BLaER1 treated with 17β-estradiol and CSF1 and Interleukin-3, amounts not matched to agents 10 nM and 100 nM (cell line): ENCODE measurements around the gene ZSCAN10.

Source experiments
- H3K27ac ChIP-seq, 11 experiments: shearing (Covaris generic); formaldehyde crosslinking; 2 replicates each; pipeline ENCODE4 v1.8.1; 2022
- H3K27me3 ChIP-seq, 11 experiments: shearing (Covaris generic); formaldehyde crosslinking; 2 replicates each; pipeline ENCODE4 v1.8.1; 2022
- H3K36me3 ChIP-seq, 11 experiments: shearing (Covaris generic); formaldehyde crosslinking; 2 replicates each; pipeline ENCODE4 v1.8.1; 2022
- H3K4me1 ChIP-seq, 10 experiments: shearing (Covaris generic); formaldehyde crosslinking; 2 replicates each; pipeline ENCODE4 v1.8.1; 2022
- H3K4me2 ChIP-seq, 11 experiments: shearing (Covaris generic); formaldehyde crosslinking; 2 replicates each; pipeline ENCODE4 v1.8.1; 2022
- H3K4me3 ChIP-seq, 10 experiments: shearing (Covaris generic); formaldehyde crosslinking; 2 replicates each; pipeline ENCODE4 v1.8.1; 2022
- H3K9ac ChIP-seq, 11 experiments: shearing (Covaris generic); formaldehyde crosslinking; 2 replicates each; pipeline ENCODE4 v1.8.1; 2022
- H3K9me3 ChIP-seq, 11 experiments: shearing (Covaris generic); formaldehyde crosslinking; replicated peaks in 1 of 11; 2 replicates each; pipeline ENCODE4 v1.8.1; 2022
- H4K20me1 ChIP-seq, 11 experiments: shearing (Covaris generic); formaldehyde crosslinking; 2 replicates each; pipeline ENCODE4 v1.8.1; 2022
- Cebpa-rat ChIP-seq, 11 experiments: shearing (Covaris generic); IDR thresholded peaks; 2 replicates each; pipeline ENCODE4 v1.8.1; 2022

Gene ZSCAN10

DNA sequence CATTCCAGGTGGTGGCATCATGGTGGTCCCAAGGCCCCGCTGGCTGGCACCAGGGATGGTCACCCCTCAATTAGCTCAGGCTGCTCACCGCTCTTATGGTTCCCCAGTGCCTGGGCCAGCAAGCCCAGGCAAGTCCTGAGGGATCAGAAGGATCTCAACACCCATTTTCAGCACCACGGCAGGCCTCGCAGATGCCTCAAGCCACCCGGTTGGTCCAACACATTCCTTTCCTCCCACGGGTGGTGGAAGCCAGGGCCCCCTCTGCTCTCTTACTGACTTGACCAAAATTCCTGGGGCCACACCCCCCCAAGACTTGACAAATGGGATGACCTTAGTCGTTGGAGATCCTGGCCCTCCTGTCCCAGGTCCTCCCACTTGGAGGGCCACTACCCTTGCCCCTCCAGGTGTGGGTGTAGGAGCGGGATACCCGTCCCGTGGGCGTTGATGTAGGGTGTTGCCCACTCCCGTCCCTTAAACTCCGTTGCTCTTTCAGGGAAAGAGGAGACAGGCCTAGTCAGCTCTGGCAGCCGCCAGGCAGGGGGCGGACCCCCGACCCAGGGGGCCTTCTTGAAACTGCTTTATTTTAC is 19.2 kb upstream of the ZSCAN10 start:
- Histone ChIP-seq H3K27ac (no peak overlapping the region), H3K9ac (no peak overlapping the region), H4K20me1 (peaks cover 0 to 5% (median 0%) of the 10 kb centered on the region in 11 experiments; a peak in 2 of 22 replicates), H3K4me1 (peaks cover 5 to 17% (median 12%) of the 10 kb centered on the region in 10 experiments), H3K4me2 (no peak overlapping the region), H3K4me3 (no peak overlapping the region), H3K9me3 (no peaks in the 10 kb centered on the region), H3K36me3 (no peaks in the 10 kb centered on the region), H3K27me3 (peaks cover 18 to 31% (median 25%) of the 10 kb centered on the region in 11 experiments)
- TF ChIP-seq Cebpa-rat (IDR thresholded peaks at IDR 0.05), result no peak

DNA sequence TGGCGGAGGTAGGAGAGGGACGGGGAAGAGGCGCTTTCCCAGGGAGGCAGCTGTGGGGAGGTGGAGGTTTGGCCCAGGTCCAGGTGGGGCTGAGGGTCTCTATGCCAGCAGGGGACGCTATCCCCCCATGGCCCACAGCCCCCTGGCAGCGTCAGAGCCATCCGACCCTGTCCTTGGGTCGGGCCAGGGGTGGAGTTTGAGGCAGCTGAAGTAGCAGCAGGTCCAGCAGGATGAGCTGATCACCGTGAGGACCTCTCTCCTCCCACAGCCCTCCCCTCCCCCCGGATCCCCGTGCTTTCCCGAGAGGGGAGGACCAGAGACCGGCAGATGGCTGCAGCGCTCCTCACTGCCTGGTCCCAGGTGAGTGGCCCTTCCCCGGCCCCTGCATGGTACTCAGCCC is 16.5 kb upstream of the ZSCAN10 start:
- Histone ChIP-seq H3K4me3 (no peak overlapping the region), H3K4me1 (no peaks in the 10 kb centered on the region), H3K9me3 (no peaks in the 10 kb centered on the region), H3K4me2 (no peak overlapping the region), H3K9ac (no peak overlapping the region), H4K20me1 (peaks cover 0 to 5% (median 0%) of the 10 kb centered on the region in 11 experiments; a peak in 2 of 22 replicates), H3K36me3 (no peaks in the 10 kb centered on the region), H3K27me3 (peaks cover 41 to 58% (median 51%) of the 10 kb centered on the region in 11 experiments), H3K27ac (no peak overlapping the region)
- TF ChIP-seq Cebpa-rat (IDR thresholded peaks at IDR 0.05), result no peak

DNA sequence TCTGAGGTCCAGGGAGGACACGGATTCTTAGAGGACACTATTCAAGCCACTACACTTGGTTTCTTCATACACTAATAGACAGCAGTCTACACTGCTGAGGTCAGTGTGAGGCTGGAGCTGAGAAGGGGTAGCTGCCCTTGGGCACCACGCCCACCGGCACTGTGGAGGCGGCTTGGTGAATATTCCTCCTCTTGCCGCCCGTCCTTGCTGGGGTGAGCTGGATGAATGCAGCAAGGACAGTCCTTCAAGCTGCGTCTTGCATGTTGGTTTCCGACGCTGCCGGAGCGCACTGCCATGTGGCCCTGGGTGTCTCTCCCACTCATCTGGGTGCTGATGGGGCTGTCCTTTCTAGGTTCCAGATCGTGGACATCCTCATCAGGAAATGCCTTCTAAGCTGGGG is 15.9 kb upstream of the ZSCAN10 start:
- Histone ChIP-seq H3K4me2 (no peak overlapping the region), H3K9ac (no peak overlapping the region), H3K27me3 (peaks cover 41 to 61% (median 55%) of the 10 kb centered on the region in 11 experiments), H4K20me1 (peaks cover 0 to 5% (median 0%) of the 10 kb centered on the region in 11 experiments; a peak in 2 of 22 replicates), H3K4me3 (no peak overlapping the region), H3K27ac (no peak overlapping the region), H3K36me3 (no peaks in the 10 kb centered on the region), H3K4me1 (no peaks in the 10 kb centered on the region), H3K9me3 (no peaks in the 10 kb centered on the region)
- no peak for TF ChIP-seq Cebpa-rat (IDR thresholded peaks at IDR 0.05)

DNA sequence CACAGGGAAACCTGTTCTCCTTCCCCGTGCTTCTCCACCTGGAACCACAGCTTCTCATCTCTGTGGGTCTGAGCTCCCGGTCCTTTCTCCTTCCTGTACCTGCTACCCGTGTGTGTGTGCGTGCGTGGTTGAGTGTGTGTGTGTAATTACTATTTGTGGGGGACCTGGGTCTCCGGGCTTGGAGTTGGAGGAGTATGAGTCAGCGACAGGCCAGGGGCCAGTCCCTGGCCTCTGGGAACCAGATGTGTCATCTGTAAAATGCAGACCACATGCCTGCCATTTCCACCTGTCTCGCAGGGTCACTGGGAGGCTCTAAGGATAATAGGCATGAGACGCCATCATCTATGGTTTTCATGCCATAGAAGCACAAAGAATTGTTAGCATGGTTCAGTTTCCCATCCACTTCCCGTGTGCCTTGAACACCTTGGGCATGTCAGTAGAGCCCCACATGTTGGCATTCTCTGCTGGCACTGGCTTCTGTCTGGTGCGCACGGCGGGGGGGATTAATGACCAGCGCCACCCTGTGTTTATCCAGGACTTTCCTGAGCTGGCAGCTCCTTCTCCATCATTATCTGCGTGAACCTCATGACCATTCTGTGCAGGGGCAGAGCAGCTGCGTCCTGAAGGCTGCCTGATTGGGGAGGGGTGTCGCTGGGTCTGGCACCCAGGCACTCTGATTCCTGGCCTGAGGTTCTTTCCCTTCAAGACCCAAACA is 14.8 kb upstream of the ZSCAN10 start:
- peaks cover 41 to 64% (median 57%) of the 10 kb centered on the region in 11 experiments for H3K27me3 ChIP-seq
- no peak overlapping the region for H3K4me2 ChIP-seq
- H3K9ac ChIP-seq, result no peak overlapping the region
- TF ChIP-seq Cebpa-rat (IDR thresholded peaks at IDR 0.05), result no peak
- no peak overlapping the region for H3K4me3 ChIP-seq
- H3K9me3 ChIP-seq, result no peaks in the 10 kb centered on the region
- peaks cover 0 to 5% (median 0%) of the 10 kb centered on the region in 11 experiments; a peak in 2 of 22 replicates for H4K20me1 ChIP-seq
- H3K27ac ChIP-seq, result no peak overlapping the region
- no peaks in the 10 kb centered on the region for H3K36me3 ChIP-seq
- H3K4me1 ChIP-seq, result no peaks in the 10 kb centered on the region

DNA sequence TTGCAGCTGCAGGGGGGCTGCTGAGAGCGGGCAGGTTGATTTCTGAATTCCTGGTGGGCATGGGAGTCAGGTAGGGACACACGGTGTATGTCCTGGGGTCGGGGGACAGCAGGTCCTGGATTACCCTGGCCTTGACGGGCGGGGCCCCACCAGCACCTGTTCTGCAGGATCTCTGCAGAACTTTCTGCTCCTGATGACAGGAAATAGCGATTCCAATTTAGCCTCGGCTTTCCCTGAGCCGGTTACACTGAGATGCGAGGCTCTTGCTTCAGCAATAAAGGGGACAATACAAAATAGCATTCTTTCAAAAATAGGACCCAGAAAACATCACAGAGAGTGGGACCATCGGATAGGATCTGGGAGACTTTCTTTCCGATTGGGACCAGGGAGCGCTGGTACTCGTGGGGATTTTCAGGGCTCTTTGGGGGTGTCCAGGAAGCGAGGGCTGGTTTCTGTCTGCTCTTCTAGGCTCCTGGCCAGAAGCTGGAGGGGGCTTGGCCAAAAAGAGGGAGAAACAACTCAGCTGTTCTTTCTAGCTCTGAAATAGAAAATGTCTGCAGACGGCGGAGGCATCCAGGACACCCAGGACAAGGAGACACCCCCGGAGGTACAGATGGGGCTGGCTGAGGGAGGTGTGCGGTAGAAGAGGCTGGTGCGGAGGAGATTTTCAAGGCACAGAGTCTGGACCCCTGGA is 13.9 kb upstream of the ZSCAN10 start:
- H3K4me1 ChIP-seq, result no peaks in the 10 kb centered on the region
- peak overlapping the region in 2 of 11 experiments; percentile 16 to 20; a peak in 2 of 22 replicates for H3K4me2 ChIP-seq
- H4K20me1 ChIP-seq, result peaks cover 0 to 5% (median 0%) of the 10 kb centered on the region in 11 experiments; a peak in 2 of 22 replicates
- H3K27ac ChIP-seq, result no peak overlapping the region
- H3K4me3 ChIP-seq, result peak overlapping the region in 1 of 10 experiments; percentile 26; a peak in 1 of 20 replicates
- no peaks in the 10 kb centered on the region for H3K36me3 ChIP-seq
- peaks cover 41 to 64% (median 57%) of the 10 kb centered on the region in 11 experiments for H3K27me3 ChIP-seq
- TF ChIP-seq Cebpa-rat (IDR thresholded peaks at IDR 0.05), result no peak
- no peak overlapping the region for H3K9ac ChIP-seq
- no peaks in the 10 kb centered on the region for H3K9me3 ChIP-seq

DNA sequence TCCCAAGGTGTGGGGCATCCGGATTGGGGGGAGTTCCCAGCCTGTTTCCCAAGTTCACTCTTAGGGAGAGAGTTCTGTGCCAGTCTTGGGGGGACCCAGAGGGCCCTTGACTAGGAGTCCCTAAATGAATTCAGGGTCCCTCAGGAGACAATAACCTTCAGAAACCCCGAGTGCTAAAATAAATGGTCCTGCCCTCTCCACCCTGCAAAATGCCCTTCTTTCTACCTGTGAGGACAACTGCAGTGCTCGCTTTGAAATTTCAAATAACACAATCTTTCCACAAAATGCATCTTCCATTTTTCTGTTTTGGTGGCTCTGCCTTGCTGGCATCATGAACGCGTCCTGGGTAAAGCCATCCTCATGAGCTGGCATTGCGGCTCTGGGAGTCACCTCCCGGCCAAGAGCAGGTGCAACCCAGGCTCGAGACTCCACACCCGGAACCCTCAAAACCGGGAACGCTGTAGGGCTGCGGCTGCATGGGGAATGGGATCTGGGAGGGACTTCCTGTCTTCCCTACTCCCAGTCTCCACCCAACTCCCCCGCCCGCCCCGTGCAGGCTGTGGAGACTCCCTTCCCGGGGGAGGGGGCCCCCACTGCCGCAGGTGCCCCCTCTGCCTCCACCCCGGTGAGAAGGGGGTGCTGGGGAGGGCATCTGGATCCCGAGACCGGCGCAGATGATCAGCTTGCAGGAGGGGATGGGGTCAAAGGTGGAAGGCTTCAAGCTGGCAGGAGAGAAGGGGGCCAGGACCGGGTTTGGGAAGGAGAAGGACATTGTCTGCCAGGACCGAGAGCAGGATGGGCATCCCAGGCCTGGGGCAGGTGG is 13.2 kb upstream of the ZSCAN10 start, which contains the start of gene ZNF205:
ZNF205 (plus strand) TSS at position 529 of the 823 bp plus-strand sequence. CDS start 845 bp downstream, outside the sequence.
- peaks cover 3 to 5% (median 4%) of the 10 kb centered on the region in 10 experiments; a peak in 18 of 20 replicates for H3K4me1 ChIP-seq
- no peak within 1 kb of the TSS for H3K27ac ChIP-seq
- TF ChIP-seq Cebpa-rat (IDR thresholded peaks at IDR 0.05), result no peak
- peaks cover 0 to 5% (median 0%) of the 10 kb centered on the region in 11 experiments; a peak in 2 of 22 replicates for H4K20me1 ChIP-seq
- H3K9ac ChIP-seq, result no peak within 1 kb of the TSS
- no peaks in the 10 kb centered on the region for H3K36me3 ChIP-seq
- H3K9me3 ChIP-seq, result no peaks in the 10 kb centered on the region
- H3K4me2 ChIP-seq, result peak within 1 kb of the TSS in 3 of 11 experiments; percentile 15 to 20 (median 16); a peak in 2 of 22 replicates
- peaks cover 41 to 64% (median 57%) of the 10 kb centered on the region in 11 experiments for H3K27me3 ChIP-seq
- peak within 1 kb of the TSS in 1 of 10 experiments; percentile 26; a peak in 1 of 20 replicates for H3K4me3 ChIP-seq

DNA sequence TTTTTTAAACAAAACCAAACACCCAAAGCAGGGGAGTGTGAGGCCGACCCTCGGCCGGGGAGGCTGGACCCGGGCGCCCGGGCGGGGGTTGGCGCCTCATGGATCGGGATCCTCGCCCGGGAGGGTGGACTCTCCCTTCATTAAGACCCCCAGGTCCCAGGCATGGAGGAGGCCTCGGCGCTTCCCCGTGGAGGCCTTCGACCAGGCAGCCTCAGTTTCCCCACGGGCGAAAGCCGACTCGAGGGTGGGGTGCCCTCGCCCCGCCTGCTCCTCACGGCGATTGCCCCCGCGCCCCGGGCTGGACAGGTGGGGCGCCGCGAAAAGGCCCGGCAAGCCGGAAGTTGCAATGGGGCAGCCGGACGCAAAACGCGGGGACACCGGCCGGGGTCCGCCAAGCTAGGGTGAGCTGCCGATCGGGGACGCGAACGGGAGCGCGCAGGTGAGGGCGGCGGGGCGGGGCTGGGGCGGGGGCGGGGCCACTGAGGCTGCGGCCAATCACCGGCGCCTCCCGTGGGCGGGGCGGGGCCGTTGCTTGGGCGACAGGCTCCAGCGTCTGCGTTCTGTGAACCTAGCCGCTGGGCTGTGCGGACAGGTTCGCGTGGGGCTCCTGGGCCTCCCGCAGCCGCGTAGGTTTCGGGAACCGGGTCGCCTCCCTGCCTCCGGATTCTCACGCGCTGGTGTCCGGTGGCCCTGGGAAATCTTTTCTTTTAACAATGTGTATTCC is 7.3 kb upstream of the ZSCAN10 start:
- TF ChIP-seq Cebpa-rat (IDR thresholded peaks at IDR 0.05), result no peak
- Histone ChIP-seq H3K9ac (peak overlapping the region; percentile 74 to 84 (median 81)), H3K27me3 (peaks cover 3 to 20% (median 11%) of the 10 kb centered on the region in 11 experiments), H4K20me1 (no peaks in the 10 kb centered on the region), H3K4me3 (peak overlapping the region; percentile 60 to 78 (median 66)), H3K4me1 (peaks cover 37 to 55% (median 48%) of the 10 kb centered on the region in 10 experiments), H3K36me3 (no peaks in the 10 kb centered on the region), H3K4me2 (peak overlapping the region; percentile 92 to 99 (median 97)), H3K9me3 (no peaks in the 10 kb centered on the region), H3K27ac (peak overlapping the region; percentile 71 to 82 (median 80))
